ENCODE results near the gene CCDC116. TPM values are rescaled to one million over a fixed set of nuclear protein-coding genes. Genes with fewer than 3 reads are reported as not detected.

Gene CCDC116
- total RNA-seq, 3 donors from 2014 or later, result 0.73 to 1.3 (median 0.86) TPM

DNA sequence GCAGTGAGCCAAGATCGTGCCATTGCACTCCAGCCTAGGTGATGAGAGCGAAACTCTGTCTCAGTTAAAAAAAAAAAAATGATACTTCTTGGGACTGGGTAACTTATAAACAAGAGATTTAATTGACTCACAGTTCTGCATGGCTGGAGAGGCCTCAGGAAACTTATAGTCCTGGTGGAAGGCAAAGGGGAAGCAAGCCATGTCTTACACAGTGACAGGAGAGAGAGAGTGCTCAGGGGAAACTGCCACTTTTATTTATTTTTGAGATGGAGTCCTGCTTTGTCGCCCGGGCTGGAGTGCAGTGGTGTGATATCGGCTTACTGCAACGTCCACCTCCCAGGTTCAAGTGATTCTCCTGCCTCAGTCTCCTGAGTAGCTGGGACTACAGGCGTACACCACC, 17.7 kb downstream of the CCDC116 start:
- peaks cover 19% of the 10 kb centered on the region for H3K4me1 Mint-ChIP-seq (ENCODE audit: low read depth)
- H3K9me3 Mint-ChIP-seq, result no peaks in the 10 kb centered on the region
- DNase-seq (no peak), ATAC-seq (no peak)
- H3K4me3 Mint-ChIP-seq, result no peak overlapping the region
- peaks cover 9% of the 10 kb centered on the region for H3K36me3 Mint-ChIP-seq (ENCODE audit: insufficient read depth)
- no peaks in the 10 kb centered on the region for H3K27me3 Mint-ChIP-seq (ENCODE audit: low read depth)

GRCh38 chr22:21650823-21651520, 18.4 kb downstream of the CCDC116 start:
- Mint-ChIP-seq H3K36me3 (ENCODE audit: insufficient read depth) (peaks cover 9% of the 10 kb centered on the region), H3K4me1 (ENCODE audit: low read depth) (peaks cover 19% of the 10 kb centered on the region), H3K27me3 (ENCODE audit: low read depth) (no peaks in the 10 kb centered on the region), H3K9me3 (no peaks in the 10 kb centered on the region), H3K4me3 (peak overlapping the region; percentile 86)
- DNase-seq (no peak), ATAC-seq (peak in 1 of 2 donors; percentile 6)

GRCh38 chr22:21651521-21652009, 19.0 kb downstream of the CCDC116 start:
- Mint-ChIP-seq H3K9me3 (no peaks in the 10 kb centered on the region), H3K27me3 (ENCODE audit: low read depth) (no peaks in the 10 kb centered on the region), H3K4me3 (peak overlapping the region; percentile 86), H3K36me3 (ENCODE audit: insufficient read depth) (peaks cover 4% of the 10 kb centered on the region), H3K4me1 (ENCODE audit: low read depth) (peaks cover 22% of the 10 kb centered on the region)
- no peak for DNase-seq
- peak; percentile 24 to 32 for ATAC-seq

DNA sequence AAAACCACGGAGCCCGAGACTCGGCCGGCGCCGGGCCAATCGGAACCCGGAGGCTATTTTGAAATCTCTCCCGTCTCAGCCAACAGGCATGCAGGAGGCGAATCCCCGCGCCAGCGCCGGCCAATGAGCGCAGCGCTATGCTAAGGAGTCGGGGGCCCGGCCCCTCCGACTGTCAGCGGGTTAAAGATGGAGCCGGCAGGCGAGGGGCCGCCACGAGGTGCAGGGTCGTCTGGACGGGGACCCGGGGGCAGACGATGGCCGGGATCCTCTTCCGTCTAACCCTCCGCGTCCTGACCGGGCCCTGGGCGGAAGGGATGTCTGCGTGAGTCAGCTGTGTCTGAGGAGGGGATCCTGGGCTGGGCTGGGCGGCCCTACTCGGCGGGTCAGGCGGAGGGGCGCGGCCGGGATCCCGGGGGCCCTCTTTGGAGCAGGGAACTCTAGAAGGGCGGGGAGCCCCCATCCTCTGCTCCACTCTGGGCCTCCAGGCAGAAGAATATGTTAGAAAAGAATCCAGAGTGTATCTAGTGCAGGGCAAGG, 19.5 kb downstream of the CCDC116 start:
- peak; percentile 98 to 99 for ATAC-seq
- peak overlapping the region; percentile 86 for H3K4me3 Mint-ChIP-seq
- peak; percentile 71 for DNase-seq
- H3K9me3 Mint-ChIP-seq, result no peaks in the 10 kb centered on the region
- peaks cover 24% of the 10 kb centered on the region for H3K4me1 Mint-ChIP-seq (ENCODE audit: low read depth)
- no peaks in the 10 kb centered on the region for H3K36me3 Mint-ChIP-seq (ENCODE audit: insufficient read depth)
- H3K27me3 Mint-ChIP-seq (ENCODE audit: low read depth), result no peaks in the 10 kb centered on the region

DNA sequence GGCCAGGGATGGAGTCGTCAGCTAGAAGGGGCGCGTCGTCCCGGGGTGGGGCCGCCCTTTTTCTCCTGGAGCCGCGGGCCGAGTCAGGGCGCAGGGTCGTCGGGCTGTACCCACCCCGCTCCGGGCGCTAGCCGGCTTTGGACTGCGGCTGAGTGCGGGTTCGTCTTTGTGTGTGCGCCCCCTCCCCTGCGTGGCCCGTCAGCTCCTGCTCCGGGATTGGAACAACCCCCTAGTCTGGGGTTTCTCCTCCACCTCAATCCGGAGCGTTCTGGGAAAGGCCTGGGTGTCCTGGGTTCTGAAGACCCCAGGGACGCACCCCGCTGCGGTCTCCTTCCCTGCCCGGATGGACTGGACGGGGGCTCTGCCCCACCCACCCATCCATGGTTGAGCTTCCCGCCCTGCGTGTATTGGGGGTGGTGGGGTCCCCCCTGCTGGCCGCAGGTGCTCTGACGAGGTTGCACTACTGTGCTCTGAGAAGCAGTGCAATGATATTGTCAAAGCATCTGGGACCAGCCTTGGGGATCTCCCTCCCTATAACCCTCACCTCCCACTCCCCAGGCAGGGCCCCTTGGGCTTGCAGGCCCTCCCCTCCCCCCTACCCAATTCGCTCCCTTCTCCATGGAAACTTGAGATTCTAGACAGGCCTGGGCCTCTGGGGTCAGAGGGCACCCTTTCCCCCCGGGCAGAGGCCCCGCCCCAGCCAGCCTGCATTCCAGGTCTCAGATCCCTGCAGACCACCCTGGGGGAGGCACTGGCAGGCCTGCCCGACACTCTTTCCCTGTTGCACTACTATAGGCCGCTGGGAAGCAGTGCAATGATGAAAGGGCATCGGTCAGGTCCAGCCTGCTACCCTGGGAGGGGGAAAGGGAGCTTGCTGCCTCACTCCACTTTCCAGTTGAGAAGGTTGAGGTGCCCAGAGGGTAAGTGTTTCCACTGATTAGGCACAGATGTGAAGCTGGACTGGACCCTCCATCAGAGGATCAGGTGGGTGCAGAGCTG, 20.3 kb downstream of the CCDC116 start:
- peaks cover 28% of the 10 kb centered on the region for H3K4me1 Mint-ChIP-seq (ENCODE audit: low read depth)
- no peak for ATAC-seq

DNA sequence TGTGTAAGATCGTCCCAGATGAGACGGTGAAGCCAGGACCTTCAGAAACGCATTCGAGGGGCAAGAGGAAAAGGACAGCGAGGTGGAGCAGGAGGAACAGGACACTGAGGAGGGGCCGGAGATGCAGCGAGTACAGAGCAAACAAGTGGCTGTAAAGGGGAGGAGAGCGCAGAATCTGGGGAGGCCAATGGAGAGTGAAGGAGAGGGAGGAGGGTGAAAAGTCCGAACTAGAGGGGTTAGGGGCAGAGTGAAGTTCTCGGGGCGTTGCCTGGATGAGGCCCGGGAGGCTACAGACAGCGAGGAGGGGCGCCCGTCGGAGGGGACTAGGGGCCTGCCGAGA, 24.4 kb downstream of the CCDC116 start:
- Mint-ChIP-seq H3K9me3 (no peaks in the 10 kb centered on the region), H3K4me3 (peak overlapping the region; percentile 71), H3K27me3 (ENCODE audit: low read depth) (no peaks in the 10 kb centered on the region), H3K36me3 (ENCODE audit: insufficient read depth) (no peaks in the 10 kb centered on the region), H3K4me1 (ENCODE audit: low read depth) (peaks cover 15% of the 10 kb centered on the region)
- ATAC-seq (no peak), DNase-seq (no peak)

More for the DNA sequence above, 20.3 kb downstream of the CCDC116 start:
- H3K9me3 Mint-ChIP-seq, result no peaks in the 10 kb centered on the region
- no peaks in the 10 kb centered on the region for H3K27me3 Mint-ChIP-seq (ENCODE audit: low read depth)
- H3K4me3 Mint-ChIP-seq, result peak overlapping the region; percentile 33
- no peaks in the 10 kb centered on the region for H3K36me3 Mint-ChIP-seq (ENCODE audit: insufficient read depth)
- no peak for DNase-seq

- ATAC-seq, result peak; percentile 95 to 97
- H3K36me3 Mint-ChIP-seq (ENCODE audit: insufficient read depth), result no peaks in the 10 kb centered on the region
- DNase-seq, result peak; percentile 64
- H3K4me1 Mint-ChIP-seq (ENCODE audit: low read depth), result peaks cover 15% of the 10 kb centered on the region
- H3K27me3 Mint-ChIP-seq (ENCODE audit: low read depth), result no peaks in the 10 kb centered on the region
- H3K4me3 Mint-ChIP-seq, result peak overlapping the region; percentile 83
- no peaks in the 10 kb centered on the region for H3K9me3 Mint-ChIP-seq
Measured at GRCh38 chr22:21657360-21658032, 24.9 kb downstream of the CCDC116 start.

GRCh38 chr22:21659864-21660525, 27.4 kb downstream of the CCDC116 start:
- Mint-ChIP-seq H3K27me3 (ENCODE audit: low read depth) (no peaks in the 10 kb centered on the region), H3K4me1 (ENCODE audit: low read depth) (peaks cover 15% of the 10 kb centered on the region), H3K4me3 (no peak overlapping the region), H3K9me3 (no peaks in the 10 kb centered on the region), H3K36me3 (ENCODE audit: insufficient read depth) (no peaks in the 10 kb centered on the region)
- ATAC-seq (no peak), DNase-seq (no peak)

- H3K9me3 Mint-ChIP-seq, result no peaks in the 10 kb centered on the region
- peaks cover 21% of the 10 kb centered on the region for H3K4me1 Mint-ChIP-seq (ENCODE audit: low read depth)
- no peak overlapping the region for H3K4me3 Mint-ChIP-seq
- no peaks in the 10 kb centered on the region for H3K27me3 Mint-ChIP-seq (ENCODE audit: low read depth)
- ATAC-seq (no peak), DNase-seq (no peak)
- H3K36me3 Mint-ChIP-seq (ENCODE audit: insufficient read depth), result no peaks in the 10 kb centered on the region
Measured at GRCh38 chr22:21660904-21661303, 28.3 kb downstream of the CCDC116 start.

- Mint-ChIP-seq H3K4me3 (no peak overlapping the region), H3K27me3 (ENCODE audit: low read depth) (no peaks in the 10 kb centered on the region), H3K4me1 (ENCODE audit: low read depth) (peaks cover 19% of the 10 kb centered on the region), H3K36me3 (ENCODE audit: insufficient read depth) (no peaks in the 10 kb centered on the region), H3K9me3 (no peaks in the 10 kb centered on the region)
- DNase-seq, result no peak
- ATAC-seq, result no peak
Measured at GRCh38 chr22:21661991-21662390, 29.4 kb downstream of the CCDC116 start.

DNA sequence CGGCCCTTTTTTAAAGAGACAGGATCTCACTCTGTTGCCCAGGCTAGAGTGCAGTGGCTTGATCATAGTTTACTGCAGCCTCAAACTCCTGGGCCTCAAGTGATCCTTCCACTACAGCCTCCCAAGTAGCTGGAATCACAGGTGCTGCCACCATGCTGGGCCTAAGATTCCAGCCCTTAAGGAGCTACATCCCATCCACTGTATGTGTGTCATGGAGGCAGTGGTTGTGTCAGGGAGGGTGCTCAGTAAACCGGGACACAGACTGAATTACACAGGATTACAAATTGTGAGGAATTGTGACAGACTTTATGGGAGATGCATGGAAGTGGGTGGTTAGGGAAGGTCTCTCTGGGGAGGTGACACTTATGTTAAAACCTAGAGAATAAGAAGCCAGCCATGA, 31.2 kb downstream of the CCDC116 start:
- DNase-seq (no peak), ATAC-seq (no peak)
- Mint-ChIP-seq H3K4me3 (peak overlapping the region; percentile 52), H3K4me1 (ENCODE audit: low read depth) (peaks cover 21% of the 10 kb centered on the region), H3K36me3 (ENCODE audit: insufficient read depth) (no peaks in the 10 kb centered on the region), H3K27me3 (ENCODE audit: low read depth) (no peaks in the 10 kb centered on the region), H3K9me3 (no peaks in the 10 kb centered on the region)

- DNase-seq (no peak), ATAC-seq (no peak)
- H3K36me3 Mint-ChIP-seq (ENCODE audit: insufficient read depth), result peaks cover 5% of the 10 kb centered on the region
- peaks cover 28% of the 10 kb centered on the region for H3K4me1 Mint-ChIP-seq (ENCODE audit: low read depth)
- no peaks in the 10 kb centered on the region for H3K27me3 Mint-ChIP-seq (ENCODE audit: low read depth)
- H3K9me3 Mint-ChIP-seq, result no peaks in the 10 kb centered on the region
- H3K4me3 Mint-ChIP-seq, result peak overlapping the region; percentile 100
Measured at GRCh38 chr22:21665047-21665851, 32.7 kb downstream of the CCDC116 start.

DNA sequence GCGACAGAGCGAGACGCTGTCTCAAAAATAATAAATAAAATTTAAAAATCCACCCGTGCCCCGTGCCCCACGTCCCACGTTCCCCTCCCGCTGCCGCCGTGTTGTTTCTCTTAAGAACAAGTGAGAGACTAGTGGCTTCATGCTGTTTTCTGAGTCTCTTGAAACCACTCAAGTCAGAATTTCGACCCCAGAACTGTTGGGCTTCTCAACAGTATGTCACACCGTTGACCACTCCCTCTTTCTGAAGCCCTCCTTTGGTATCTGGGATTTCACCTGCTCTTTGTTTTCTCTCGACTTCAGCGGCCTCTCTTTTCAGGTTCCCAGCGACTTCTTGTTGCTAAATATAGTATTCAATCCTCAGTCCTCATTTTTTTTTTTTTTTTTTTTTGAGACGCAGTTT, 34.2 kb downstream of the CCDC116 start:
- DNase-seq (no peak), ATAC-seq (no peak)
- Mint-ChIP-seq H3K4me1 (ENCODE audit: low read depth) (peaks cover 30% of the 10 kb centered on the region), H3K27me3 (ENCODE audit: low read depth) (no peaks in the 10 kb centered on the region), H3K9me3 (no peaks in the 10 kb centered on the region), H3K4me3 (peak overlapping the region; percentile 100), H3K36me3 (ENCODE audit: insufficient read depth) (peaks cover 10% of the 10 kb centered on the region)

Measured in activated T-cell treated with anti-CD3 and anti-CD28 coated beads, Interleukin-2, amount 50 U/mL, for 4 hours (primary cell).